ENCODE results near the gene HOXD8. TPM values are rescaled to one million over a fixed set of nuclear protein-coding genes. Genes with fewer than 3 reads are reported as not detected.
A peak's percentile ranks its signal among the peaks of the same experiment; 100 is the strongest.

The HOXD8 gene
- polyA plus RNA-seq, 1 of the 3 experiments (the other 2 are of a cell fraction) = 6.4 TPM

DNA sequence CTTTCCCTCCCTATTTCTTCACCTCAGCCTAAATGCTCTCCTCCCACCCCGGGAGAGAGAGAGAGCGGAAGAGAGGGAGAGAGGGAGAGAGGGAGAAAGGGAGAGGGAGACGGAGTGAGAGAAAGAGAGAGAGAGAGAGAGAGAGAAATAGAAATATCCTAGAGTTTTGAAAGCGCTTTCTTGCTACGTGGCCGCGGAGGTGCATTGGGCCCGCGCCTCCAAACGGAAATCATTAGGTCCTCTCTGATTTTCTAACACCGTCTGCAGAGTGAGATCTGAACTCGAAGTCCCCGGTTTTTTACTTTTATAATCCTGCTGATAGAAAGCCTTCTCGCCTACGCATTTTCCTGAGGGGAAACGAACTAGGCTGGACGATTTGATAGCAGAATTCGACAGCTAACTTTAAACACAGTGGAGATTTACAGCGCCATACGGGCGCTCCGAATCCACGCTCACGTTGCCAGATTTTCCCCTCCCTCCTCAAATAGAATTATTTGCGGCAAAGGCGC lies 44.8 kb upstream of the HOXD8 start:
- Histone ChIP-seq H4K20me1 (ENCODE audit: insufficient read depth) (peaks cover 20% of the 10 kb centered on the region; the same call in 1 of the 2 replicates), H3K9me2 (no peaks in the 10 kb centered on the region), H3K27me3 (ENCODE audit: insufficient read depth) (peaks cover 95% of the 10 kb centered on the region), H3K9me3 (no peaks in the 10 kb centered on the region), H2AFZ (ENCODE audit: low read depth) (no peak overlapping the region), H3K9ac (no peak overlapping the region), H3K36me3 (replicated peaks in 1 of 2; ENCODE audit: control insufficient read depth in 1 of 2, insufficient read depth in 2 of 2, low read length in 1 of 2) (no peaks in the 10 kb centered on the region), H3K27ac (ENCODE audit: low read depth in 2 of 2, low read length in 1 of 2) (no peak overlapping the region), H3K4me3 (ENCODE audit: low read depth in 2 of 2, low read length in 1 of 2) (no peak overlapping the region), H3K4me2 (no peak overlapping the region), H3F3A (replicated peaks; ENCODE audit: insufficient read depth) (no peaks in the 10 kb centered on the region), H3K4me1 (ENCODE audit: control insufficient read depth in 1 of 2, insufficient read depth in 2 of 2, low read depth in 1 of 2, low read length in 1 of 2) (peaks cover 0 to 36% of the 10 kb centered on the region in 2 experiments; a peak in 1 of 4 replicates), H3K79me2 (ENCODE audit: insufficient read depth) (no peaks in the 10 kb centered on the region)
- TF ChIP-seq POLR2AphosphoS5 (IDR thresholded peaks at IDR 0.05; ENCODE audit: low read depth, low read length) = no peak
- TF ChIP-seq YY1 (IDR thresholded peaks at IDR 0.05; ENCODE audit: low read depth) = no peak
- no peak for TF ChIP-seq NFIC (IDR thresholded peaks at IDR 0.05; ENCODE audit: borderline replicate concordance)
- peak; percentile 56; the same call in 1 of the 2 replicates for TF ChIP-seq EZH2phosphoT487 (IDR thresholded peaks at IDR 0.05; ENCODE audit: borderline replicate concordance, low read depth)
- WGBS (ENCODE audit: low lambda C conversion rate) = 12% methylated on average over 26 of the region's 26 CpGs
- POLR2A ChIA-PET = no interaction called here
- CTCF ChIA-PET = interaction anchor here (1.1 to 12.1 kb wide), 22 partner anchors 10 to 1387 kb away, joined by 3 to 262 read pairs (median 6); partner anchors contain the start of gene HOXD13
- no peak for DNase-seq

DNA sequence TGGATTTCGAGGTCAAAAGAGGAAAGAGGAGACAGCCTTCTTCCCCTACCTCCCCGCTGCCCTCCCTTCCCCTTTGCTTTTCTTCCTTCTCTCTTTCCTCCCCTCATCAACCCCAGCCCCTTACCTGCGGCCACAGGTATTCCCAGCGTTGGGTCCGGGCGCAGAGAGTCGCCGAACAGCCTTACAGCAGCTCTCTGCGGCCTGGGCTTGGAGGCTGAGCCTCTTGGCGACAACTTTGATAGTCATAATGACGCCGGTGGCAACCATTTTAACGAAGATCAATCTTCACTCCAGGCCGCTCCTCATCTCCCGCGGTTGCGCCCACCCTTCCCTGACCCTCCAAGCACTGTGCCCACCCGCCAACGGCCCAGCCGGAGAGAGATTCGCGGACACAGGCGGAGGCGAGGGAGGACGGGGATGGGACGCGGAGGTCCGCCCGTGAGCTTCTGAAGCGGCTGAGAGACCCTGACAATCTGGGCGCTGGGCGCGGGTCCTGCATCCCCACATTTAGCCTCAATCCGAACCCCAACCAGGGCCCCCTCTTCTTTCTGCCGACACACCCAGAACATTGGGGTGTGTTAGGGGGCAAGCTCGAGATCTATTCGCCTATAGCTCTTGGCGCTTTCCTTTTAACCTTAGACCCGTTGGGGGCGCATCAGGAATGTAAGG lies 44.3 kb upstream of the HOXD8 start:
- POLR2A ChIA-PET = no interaction called here
- Histone ChIP-seq H3K4me2 (no peak overlapping the region), H3K9ac (no peak overlapping the region), H3K27ac (ENCODE audit: low read depth in 2 of 2, low read length in 1 of 2) (no peak overlapping the region), H2AFZ (ENCODE audit: low read depth) (no peak overlapping the region), H4K20me1 (ENCODE audit: insufficient read depth) (peaks cover 20% of the 10 kb centered on the region; the same call in 1 of the 2 replicates), H3K4me1 (ENCODE audit: control insufficient read depth in 1 of 2, insufficient read depth in 2 of 2, low read depth in 1 of 2, low read length in 1 of 2) (peaks cover 0 to 36% of the 10 kb centered on the region in 2 experiments; a peak in 1 of 4 replicates), H3K9me2 (no peaks in the 10 kb centered on the region), H3F3A (replicated peaks; ENCODE audit: insufficient read depth) (no peaks in the 10 kb centered on the region), H3K4me3 (ENCODE audit: low read depth in 2 of 2, low read length in 1 of 2) (no peak overlapping the region; a peak in 1 of 4 replicates), H3K9me3 (no peaks in the 10 kb centered on the region), H3K27me3 (ENCODE audit: insufficient read depth) (peaks cover 98% of the 10 kb centered on the region), H3K79me2 (ENCODE audit: insufficient read depth) (no peaks in the 10 kb centered on the region), H3K36me3 (replicated peaks in 1 of 2; ENCODE audit: control insufficient read depth in 1 of 2, insufficient read depth in 2 of 2, low read length in 1 of 2) (no peaks in the 10 kb centered on the region)
- TF ChIP-seq NRF1 (IDR thresholded peaks at IDR 0.05; ENCODE audit: low read depth, low read length) = no peak
- TF ChIP-seq, protein P1, sequence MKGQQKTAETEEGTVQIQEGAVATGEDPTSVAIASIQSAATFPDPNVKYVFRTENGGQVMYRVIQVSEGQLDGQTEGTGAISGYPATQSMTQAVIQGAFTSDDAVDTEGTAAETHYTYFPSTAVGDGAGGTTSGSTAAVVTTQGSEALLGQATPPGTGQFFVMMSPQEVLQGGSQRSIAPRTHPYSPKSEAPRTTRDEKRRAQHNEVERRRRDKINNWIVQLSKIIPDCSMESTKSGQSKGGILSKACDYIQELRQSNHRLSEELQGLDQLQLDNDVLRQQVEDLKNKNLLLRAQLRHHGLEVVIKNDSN (IDR thresholded peaks at IDR 0.05; ENCODE audit: borderline replicate concordance, low read depth) = no peak
- no peak for TF ChIP-seq EP300 (IDR thresholded peaks at IDR 0.05; ENCODE audit: borderline replicate concordance in 1 of 2, low read depth in 1 of 2, low read length in 1 of 2)
- TF ChIP-seq, protein P2, sequence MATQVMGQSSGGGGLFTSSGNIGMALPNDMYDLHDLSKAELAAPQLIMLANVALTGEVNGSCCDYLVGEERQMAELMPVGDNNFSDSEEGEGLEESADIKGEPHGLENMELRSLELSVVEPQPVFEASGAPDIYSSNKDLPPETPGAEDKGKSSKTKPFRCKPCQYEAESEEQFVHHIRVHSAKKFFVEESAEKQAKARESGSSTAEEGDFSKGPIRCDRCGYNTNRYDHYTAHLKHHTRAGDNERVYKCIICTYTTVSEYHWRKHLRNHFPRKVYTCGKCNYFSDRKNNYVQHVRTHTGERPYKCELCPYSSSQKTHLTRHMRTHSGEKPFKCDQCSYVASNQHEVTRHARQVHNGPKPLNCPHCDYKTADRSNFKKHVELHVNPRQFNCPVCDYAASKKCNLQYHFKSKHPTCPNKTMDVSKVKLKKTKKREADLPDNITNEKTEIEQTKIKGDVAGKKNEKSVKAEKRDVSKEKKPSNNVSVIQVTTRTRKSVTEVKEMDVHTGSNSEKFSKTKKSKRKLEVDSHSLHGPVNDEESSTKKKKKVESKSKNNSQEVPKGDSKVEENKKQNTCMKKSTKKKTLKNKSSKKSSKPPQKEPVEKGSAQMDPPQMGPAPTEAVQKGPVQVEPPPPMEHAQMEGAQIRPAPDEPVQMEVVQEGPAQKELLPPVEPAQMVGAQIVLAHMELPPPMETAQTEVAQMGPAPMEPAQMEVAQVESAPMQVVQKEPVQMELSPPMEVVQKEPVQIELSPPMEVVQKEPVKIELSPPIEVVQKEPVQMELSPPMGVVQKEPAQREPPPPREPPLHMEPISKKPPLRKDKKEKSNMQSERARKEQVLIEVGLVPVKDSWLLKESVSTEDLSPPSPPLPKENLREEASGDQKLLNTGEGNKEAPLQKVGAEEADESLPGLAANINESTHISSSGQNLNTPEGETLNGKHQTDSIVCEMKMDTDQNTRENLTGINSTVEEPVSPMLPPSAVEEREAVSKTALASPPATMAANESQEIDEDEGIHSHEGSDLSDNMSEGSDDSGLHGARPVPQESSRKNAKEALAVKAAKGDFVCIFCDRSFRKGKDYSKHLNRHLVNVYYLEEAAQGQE (IDR thresholded peaks at IDR 0.05; ENCODE audit: low read depth, low read length) = no peak
- TF ChIP-seq, protein P3, sequence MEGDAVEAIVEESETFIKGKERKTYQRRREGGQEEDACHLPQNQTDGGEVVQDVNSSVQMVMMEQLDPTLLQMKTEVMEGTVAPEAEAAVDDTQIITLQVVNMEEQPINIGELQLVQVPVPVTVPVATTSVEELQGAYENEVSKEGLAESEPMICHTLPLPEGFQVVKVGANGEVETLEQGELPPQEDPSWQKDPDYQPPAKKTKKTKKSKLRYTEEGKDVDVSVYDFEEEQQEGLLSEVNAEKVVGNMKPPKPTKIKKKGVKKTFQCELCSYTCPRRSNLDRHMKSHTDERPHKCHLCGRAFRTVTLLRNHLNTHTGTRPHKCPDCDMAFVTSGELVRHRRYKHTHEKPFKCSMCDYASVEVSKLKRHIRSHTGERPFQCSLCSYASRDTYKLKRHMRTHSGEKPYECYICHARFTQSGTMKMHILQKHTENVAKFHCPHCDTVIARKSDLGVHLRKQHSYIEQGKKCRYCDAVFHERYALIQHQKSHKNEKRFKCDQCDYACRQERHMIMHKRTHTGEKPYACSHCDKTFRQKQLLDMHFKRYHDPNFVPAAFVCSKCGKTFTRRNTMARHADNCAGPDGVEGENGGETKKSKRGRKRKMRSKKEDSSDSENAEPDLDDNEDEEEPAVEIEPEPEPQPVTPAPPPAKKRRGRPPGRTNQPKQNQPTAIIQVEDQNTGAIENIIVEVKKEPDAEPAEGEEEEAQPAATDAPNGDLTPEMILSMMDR (IDR thresholded peaks at IDR 0.05) = no peak
- 11% methylated on average over 36 of the region's 40 CpGs for WGBS (ENCODE audit: low lambda C conversion rate)
- CTCF ChIA-PET = interaction anchor here (0.6 to 12.1 kb wide), 48 partner anchors 9 to 1388 kb away, joined by 3 to 262 read pairs (median 4); partner anchors contain the start of gene HOXD13
- peak; percentile 42 for DNase-seq

All from SK-N-SH (cell line).